ENCODE data around the gene TACR1.

- TF ChIP-seq CTCF (IDR thresholded peaks at IDR 0.05) (no peak), POLR2A (IDR thresholded peaks at IDR 0.05) (no peak), EP300 (IDR thresholded peaks at IDR 0.05) (no peak)
These were observed 119.7 kb downstream of the TACR1 start for GRCh38 chr2:75079575-75079974.
